HL-60/S4 treated with retinoic acid at 250 ng/mL for 4 days and 3 days (cell line): Measurements from ENCODE around the gene FOXQ1.

Source experiments
- in situ Hi-C: fragments of 300-500 bp; cut with MboI; formaldehyde crosslinking; loops from 2 replicates; pipeline ENCODE4 v1.7.0; 2022; ENCODE audit warnings: low sequenced_read_pairs

The FOXQ1 gene, protein sequence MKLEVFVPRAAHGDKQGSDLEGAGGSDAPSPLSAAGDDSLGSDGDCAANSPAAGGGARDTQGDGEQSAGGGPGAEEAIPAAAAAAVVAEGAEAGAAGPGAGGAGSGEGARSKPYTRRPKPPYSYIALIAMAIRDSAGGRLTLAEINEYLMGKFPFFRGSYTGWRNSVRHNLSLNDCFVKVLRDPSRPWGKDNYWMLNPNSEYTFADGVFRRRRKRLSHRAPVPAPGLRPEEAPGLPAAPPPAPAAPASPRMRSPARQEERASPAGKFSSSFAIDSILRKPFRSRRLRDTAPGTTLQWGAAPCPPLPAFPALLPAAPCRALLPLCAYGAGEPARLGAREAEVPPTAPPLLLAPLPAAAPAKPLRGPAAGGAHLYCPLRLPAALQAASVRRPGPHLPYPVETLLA

DNA sequence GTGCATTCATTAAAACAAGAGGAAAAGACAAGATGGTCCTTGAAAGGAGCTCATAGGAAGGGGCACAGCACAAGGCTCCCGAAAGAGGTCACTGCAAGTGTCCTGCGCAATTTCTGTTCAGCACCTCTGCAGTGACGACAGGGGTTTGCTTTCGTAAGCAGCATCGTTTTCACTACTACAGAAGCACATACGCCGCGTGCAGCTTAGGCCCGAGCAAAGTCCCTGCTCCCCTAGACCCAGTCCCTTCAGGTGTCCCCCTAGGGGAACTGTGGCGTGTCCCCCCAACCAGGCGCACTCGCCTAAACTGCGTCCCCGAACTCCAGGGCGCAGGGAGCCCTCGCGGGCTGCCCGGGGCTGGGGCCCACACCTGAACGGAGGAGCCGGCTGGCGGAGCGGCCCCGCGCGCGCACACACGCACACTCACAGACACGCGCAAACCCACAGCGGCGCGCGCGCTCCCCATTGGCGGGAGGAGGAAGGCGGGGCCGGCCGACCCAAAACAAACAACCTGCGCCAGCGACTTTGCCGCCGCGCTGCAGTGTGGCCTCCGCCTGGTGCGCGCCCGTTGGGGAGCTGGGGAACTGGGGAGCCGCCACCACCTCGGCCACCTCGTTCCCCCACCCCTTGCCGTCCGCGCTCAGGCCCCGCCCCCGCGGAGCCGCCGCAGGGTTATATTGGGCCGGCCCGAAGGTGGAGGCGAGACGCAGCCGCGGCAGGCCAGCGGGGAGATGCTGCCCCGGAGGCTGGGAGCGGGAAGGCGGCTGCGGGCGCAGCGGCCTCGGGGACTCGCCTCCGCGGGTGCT, at the start of gene FOXQ1:
Gene FOXQ1, plus strand, starts transcription at position 699 of the 803 bp plus-strand sequence. CDS start 607 bp downstream, outside the sequence.
- in situ Hi-C loops, result no loop called here

DNA sequence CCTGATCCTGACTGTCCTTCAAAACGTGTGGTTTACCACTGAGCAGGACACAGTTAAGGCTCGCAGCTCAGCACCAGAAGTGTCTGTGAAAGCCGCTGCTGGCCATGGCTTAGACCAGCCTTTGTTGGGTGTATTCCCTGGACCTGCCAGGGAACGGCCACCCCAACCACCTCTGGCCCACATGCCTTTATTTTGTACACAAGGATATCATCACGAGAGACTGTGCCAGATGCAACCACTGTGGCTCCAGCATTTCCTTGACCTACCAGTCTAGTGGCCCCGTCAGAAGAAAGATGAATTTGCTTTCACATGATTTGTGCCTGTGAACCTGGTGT, 49.2 kb upstream of the FOXQ1 start:
- in situ Hi-C loops, result no loop called here

DNA sequence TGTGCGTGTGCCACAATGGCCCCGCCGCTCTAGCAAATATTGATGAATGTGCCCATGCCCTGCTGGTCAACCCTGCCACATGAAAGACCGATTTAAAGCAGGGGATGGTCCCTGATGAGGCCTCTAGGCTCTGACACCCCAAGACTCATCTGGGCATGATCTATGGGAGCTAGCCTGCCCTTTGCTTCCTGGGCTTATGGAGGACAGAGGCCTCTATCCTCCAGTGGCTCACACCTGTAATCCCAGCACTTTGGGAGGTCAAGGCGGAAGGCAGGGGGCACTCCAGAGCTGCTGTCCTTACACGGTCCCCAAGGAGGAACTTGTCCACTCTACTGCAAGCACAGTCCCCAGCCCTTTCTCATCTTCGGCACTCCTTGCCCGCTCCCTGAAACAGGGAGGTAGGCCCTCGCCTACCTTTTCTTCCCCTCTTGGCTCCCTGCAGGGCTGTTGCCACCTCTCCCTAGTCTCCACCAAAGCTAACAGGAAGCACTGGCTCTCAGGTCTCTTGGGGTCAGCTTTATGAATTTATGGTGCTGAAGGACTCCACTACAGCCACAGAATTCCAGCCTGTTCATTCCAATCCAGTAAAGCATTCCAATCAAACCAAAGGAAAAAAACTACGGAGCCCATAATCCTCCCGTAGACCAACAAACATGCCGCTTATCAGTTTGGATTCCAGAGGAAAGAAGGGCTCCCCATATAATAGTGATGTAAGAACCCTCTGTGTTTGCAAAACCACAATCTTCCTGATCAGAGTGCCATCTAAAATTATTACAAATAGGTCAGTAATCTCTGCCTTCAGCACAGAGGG, 48.7 kb upstream of the FOXQ1 start:
- in situ Hi-C loops, result no loop called here

DNA sequence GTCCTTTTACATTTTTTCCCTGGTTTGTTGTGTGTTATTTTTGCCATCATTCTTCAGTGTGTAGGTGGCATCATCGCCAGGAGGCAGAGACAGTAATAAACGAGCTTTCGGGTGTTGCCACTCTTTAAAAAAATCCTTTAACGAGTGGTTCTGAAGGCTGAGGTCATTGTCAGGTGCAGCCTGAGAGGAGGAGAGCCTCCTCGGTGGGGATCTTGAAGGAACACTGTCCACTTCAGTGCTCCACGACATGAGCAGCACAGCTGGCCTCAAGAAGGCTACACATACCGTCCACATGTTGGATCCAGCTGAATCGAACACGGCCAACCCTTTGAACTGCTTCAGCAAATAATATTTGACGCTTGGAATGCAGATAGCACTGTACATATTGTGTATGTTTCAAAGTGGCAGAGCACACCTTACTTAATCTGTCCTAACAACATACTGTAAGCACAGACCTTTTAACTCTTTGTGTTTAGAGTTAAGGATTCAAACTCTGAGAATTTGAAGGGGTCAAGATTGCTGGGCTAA, 48.0 kb upstream of the FOXQ1 start:
- in situ Hi-C loops, result no loop called here

DNA sequence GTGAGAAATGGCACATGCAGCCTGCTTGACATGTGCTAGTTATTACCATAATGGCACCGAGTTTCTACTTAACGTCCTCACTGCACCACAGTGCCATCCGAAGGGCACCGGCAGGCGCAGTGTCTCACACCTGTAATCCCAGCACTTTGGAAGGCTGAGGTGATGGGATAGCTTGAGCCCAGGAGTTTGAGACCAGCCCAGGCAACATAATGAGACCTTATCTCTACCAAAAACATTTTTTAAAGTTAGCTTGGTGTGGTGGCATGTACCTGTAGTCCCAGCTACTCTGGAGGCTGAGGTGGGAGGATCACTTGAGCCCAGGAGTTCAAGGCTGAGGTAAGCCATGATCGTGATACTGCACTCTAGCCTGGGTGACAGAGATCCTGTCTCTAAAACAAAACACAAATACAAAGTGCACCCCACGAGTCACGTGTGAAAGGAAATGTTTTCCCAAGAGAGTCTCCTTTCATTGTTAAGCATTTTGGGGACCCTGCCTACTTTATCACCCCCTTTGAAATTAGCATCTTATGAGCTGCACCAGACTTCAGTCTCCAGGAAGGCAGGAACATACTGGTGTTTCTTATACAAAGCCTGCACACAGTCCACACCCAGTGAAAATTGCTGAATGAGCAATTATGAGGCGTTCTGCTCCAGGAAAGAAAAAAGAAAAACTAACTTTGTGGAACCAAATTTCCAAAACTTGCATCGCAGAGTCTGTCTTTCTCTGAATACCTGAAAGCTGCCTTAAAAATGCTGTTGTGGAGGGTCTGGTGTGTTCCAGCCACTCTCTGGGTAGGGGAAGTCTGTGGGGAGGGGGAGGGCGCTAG, 47.1 kb upstream of the FOXQ1 start:
- in situ Hi-C loops, result no loop called here

DNA sequence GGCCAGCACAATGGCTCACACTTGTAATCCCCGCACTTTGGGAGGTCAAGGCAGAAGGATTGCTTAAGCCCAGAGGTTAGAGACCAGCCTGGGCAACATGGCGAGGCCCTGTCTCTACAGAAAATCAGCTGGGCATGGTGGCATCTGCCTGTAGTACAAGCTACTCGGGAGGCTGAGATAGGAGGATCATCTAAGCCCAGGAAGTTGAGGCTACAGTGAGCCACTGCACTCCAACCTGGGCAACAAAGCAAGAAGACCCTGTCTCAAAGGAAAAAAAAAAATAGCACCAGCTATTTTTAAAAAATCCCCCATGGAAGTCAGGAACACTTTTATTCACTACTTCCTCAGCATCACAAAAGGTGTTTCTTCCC, 45.2 kb upstream of the FOXQ1 start:
- in situ Hi-C loops, result no loop called here

DNA sequence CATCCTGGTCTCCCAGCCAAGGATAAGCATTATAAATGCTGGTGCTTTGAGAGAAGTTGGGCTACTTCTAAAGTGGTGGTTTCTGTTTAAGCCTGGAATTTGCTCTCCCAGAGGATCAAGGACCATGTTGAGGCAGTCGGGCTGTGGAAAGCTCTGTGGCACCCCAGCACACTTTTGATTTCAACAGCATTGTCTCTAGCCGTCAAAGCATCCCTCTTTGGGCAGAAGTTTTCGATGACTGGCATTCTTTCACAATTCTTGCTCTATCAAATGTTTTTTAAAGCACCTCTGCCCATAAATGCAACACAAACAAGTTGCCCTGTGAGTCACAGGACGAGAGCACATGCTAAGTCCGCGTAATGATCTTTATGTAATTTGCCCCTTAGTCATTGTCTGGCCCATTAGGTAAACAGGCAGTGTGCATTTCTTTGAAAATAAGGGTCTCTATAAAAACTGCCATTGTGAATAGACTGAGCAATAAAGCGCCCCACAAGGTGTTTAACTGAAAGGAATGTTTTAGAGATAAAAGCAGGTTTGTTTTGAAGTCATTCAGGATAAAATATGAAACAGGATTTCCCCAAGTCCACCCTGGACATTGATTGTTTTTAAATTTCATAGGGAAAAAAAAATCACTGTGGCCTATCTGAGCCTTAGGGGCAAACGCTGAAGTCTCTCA, 44.7 kb upstream of the FOXQ1 start:
- in situ Hi-C loops, result no loop called here

DNA sequence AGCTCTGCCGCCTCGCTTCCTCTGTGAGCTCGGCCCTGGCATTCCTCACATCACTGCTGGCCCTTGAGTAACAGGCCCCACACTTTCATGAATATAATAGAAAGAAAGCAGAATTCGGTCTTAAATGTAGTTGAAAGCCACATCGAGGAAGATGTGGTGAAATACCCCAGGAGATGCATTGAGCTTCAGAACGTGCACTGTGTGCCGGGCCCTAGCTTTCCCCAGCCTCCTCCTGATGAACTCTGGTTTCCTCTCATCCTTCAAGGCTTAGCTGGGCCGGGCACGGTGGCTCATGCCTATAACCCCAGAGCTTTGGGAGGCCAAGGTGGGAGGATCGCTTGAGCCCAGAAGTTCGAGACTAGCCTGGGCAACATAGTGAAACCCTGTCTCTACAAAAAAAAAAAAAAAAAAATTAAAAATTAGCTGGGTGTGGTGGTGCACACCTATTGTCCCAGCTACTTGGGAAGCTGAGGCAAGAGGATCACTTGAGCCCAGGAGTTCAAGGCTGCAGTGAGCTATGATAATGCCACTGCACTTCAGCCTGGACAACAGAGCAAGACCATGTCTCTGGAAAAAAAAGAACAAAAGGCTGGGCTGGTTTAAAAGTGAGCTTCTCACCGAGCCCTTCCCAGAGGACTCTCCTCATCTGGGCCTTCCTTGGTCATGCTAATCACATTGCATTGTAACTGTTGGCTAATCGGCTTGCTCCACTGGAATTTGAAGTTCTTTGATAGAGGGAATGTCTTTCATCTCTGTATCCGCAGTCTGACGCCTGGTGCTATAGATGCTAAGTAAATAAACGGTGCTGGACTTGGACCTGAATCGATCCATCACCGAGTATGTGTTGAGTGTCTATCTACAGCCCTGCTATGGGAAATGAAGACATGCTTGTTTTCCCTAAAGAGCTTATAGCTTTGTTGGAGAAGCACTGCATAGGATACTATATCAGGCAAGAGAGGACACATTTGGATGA, 43.8 kb upstream of the FOXQ1 start:
- in situ Hi-C loops, result no loop called here

DNA sequence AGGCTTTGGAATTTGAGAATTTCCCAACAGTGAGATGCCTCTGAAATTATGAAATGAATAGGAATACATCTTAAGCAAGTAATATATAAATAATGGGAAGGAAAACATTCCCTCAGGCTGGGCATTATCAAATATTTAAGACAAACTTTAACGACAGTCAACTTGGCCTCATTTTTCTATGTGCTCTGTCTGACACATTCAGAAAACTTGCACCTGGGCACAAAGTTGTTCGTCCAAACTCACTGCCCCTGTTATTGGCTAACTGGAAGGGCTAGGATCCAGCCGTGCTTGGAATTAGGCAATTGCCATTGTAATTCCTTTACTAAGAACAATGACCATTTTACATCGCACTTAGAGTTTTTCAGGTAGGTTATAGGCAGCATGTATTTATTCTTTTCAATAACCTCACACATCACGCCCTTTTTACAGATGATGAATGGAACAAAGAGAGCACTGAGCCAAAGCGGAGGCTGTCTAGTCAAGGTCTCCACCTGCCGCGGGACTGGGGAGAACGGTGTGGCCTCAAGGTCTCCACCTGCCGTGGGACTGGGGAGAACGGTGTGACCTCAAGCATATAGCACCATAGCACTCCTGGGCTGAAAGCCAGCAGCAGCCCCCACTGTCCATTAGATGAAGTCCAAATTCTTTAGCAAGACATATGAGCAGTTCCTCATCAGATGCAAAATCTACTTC, 40.7 kb upstream of the FOXQ1 start:
- in situ Hi-C loops, result no loop called here

DNA sequence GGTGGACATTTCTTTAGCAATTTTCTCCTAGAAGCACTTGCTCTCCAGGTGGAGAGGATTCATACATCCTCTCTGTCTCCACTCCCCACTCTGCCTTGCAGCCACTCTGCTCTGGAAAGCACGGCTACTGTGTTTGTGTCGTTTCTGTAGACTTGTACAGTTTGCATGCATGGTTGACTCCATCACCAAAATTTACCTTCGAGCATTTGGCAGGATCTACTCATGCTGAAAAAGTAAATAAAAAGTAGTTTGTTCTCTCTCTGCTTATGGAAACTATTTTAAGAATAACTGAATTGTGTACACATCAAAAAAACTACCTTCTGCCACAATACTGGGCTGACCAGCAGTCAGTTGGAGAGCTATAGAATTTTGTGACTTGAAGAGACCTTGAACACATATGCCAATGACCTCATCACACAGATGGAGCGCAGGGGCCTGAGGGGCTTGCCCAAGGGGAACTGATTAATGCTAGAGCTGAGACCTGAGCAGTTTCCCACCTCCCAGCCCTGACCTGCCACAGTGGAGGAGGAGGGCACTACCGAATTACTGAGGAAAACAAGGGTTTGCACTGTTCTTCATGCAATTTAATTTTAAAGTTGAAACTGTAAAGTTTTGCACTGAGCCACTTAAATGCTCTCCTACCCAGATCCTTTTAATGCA, 33.7 kb upstream of the FOXQ1 start:
- in situ Hi-C loops, result no loop called here

DNA sequence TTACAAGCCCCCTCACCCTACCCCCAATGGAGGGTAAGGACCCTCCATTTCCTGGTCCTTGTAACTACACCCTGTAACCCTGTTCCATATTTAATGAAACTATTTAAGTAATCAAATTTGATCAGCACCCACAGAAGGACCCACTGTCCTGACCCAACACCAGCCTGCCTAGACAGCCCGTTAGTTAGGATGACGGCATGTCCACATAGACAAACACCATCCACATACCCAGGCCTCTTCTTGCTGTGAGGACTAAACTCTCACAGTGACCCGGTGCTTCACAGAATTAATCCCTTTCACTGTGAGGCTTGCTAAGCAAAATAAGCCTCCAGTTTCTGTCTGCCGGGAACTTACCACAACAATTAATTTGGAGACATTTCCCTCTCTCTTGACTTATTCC, 32.8 kb upstream of the FOXQ1 start:
- in situ Hi-C loops, result no loop called here

DNA sequence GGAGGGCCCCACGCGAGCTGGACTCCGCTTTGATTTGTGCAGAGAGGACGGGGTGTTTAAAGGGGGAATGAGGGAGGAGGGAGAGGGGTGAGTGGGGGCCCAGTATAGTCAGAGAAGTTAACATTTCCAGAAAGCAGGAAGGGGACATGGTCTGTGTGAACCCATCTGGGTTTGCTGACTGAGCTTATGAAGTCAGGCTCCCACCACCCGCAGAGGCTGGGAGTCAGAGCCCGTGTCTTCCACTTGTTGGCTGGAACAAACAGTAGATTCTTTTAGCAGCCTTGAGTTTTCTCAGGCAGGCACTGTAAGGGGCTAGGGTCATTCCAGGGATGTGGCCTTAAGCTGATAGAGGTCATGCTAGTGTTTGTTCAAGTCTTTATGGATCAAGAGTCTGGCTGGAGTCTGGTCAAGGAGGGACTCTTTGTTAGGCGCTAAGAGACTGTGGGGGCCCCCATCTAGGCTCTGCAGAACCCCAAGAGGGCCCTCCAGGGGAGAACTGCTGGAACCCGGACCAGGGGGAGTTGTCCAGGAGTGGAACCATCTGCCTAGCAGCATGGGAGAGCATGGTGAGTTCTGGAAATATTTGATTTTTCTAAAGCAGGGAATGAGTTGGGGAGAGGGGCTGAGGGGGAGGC, 31.1 kb upstream of the FOXQ1 start:
- in situ Hi-C loops, result no loop called here

DNA sequence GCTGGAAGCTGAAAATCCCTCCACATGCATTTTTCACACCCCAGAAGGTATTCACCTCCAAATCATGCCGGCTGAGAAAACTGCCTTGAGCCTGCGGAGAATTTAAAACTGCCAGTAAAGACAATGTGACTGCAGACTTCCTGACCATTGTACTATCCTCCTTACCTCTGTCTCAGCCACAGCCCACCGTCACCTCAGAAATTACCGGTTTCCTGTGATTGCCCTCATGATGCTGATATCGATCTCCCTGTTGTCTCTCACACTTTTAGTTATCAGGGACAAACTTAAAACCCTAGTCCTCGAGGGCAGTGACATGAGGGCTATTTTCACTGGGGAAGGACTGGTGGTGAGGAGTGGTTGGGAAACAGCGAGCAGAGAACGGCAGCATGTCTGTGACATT, 30.2 kb upstream of the FOXQ1 start:
- in situ Hi-C loops, result no loop called here

DNA sequence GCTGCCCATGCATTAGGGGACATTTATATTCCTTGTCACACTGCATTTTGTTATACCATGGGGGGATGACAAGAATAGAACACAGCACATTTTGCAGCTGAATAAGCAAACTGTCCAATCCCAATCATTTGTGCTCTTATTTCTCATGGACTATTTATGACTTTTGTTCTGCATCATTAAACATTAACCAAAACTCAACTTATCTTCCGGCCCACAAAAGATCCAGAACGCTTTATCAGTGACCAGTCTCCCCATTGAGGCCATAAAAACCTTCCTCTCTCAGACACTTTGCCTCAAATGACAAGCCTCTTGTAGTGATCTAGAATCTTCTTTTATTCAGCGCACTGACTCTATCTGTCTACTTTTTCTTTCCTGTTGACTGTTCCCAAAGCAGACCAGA, 28.4 kb upstream of the FOXQ1 start:
- in situ Hi-C loops, result no loop called here

DNA sequence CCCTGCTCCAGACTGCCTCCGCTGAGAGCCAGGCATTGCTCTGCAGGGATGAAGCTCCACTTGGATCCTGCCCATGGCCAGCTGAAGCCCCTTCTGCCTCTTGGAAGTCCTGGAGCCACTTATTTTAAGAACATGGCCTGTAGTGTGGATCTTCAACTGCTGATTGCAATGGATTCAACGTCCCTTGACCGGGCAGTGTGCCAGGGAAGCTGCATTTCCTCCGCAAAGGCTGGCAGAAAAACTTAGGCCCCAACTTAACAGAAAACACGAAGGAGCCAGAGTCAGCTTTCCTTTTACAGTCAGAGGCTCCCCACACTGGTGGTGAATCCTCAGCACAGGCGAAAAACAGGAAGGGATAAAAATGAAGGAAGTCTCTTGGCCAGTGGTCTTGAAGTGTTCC, 26.3 kb upstream of the FOXQ1 start:
- in situ Hi-C loops, result no loop called here

DNA sequence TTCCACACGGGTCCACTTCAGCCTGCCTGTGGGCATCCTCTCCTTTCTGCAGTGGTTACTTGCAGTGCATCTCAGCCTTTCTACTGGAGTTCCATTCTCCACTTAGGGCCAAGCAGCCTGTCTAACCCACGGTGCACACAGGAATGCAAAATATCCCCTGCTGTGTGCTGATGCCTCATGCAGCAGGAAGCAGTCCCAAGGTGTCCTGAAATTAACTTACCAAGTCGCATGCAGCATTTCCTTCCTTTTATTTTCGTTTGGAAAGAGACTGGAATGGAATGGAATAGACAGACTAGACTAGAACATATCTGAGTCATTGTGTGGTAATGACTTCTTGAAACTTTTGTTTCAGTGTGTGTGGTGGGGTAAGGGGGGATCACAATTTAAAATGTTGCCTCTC, 25.9 kb upstream of the FOXQ1 start:
- in situ Hi-C loops, result no loop called here

DNA sequence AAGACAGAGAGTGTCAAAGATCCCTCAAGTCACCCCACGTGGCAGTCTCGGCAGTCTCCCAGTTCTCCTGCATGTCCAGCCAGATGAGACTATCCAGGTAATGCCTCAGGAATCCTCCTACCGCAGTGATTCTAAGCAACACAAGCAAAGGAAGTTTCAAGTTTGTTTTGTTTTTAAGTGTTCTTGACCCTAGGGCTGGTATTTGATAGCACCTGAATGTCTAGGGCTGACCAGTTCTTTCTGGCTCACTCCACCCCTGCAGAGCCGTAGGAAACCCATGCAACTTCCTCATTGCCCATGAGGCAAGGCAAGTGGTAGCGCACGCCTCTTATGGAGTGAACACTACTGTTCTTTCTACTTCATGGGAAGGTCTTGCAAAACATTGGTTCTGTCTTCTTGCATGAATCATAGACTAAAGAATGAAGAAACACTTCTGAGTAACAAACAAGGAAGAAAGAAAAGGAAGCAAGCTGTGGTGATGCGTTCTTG, 24.8 kb upstream of the FOXQ1 start:
- in situ Hi-C loops, result no loop called here
